GM19372 (cell line): ENCODE data around the gene MFN1.
A peak's percentile ranks its signal among the peaks of the same experiment; 100 is the strongest.

ENCODE experiments used
- ATAC-seq: cut with Tn5 transposase; IDR thresholded peaks from one replicate; pipeline ENCODE4 v1.9.1; 2021; ENCODE audit warnings: mild to moderate bottlenecking, low read depth, moderate library complexity; ENCODE audit not compliant: unreplicated experiment

MFN1 gene

GRCh38 chr3:179425075-179425474 is 77.6 kb downstream of the MFN1 start:
- ATAC-seq: no peak

DNA sequence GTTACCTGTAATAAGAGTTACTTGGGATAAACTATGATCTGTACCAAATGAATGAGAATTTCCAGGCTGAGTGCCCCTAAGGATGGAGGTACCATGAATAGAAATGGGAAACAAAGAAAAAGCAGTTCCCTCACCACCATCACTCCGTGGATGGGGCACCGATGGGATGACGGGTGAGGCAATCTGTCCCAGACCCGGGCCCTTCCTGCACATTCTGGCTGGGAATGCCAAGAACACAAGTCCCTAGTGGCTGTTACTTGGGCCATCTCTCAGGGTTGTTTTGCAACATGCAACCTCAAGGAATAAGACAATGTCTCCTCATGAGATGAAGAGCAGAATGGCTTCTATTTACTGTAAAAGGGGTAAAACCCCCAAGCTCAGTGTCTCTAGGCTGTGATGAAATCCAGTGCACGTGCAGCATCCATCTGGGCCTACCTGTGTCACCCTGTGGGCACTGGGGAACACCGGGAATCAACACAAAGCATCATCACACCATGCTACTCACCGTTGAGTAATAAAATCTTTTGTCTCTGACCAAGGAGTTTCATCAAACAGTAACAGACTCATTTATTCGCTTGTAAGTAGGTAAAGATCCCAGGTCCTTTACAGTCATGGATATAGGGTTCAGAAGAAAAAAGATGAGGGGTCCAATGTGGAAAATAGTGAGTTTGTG is 81.5 kb downstream of the MFN1 start:
- ATAC-seq: no peak

- ATAC-seq: no peak
Measured at GRCh38 chr3:179430277-179430870, 82.9 kb downstream of the MFN1 start.

DNA sequence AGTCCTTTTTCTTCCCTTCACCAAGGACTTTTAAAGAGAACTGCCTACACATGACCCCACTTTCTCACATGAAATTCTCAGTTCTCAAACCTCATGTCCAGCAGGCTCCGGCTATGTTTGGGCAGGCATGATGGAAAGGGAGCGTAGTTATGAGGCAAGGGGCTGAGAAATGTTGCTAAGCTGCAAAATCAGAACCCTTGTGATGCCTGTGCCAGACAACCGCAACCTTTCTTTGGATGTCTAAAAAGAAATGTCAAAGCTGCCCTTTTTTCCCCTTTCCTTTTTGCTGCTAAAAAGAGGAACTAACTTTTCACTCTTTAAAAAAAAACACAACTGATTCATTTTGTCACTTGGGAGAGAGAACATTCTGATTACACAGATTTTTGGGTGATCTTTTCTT is 84.5 kb downstream of the MFN1 start:
- peak; percentile 61 for ATAC-seq

GRCh38 chr3:179432451-179432850 is 84.9 kb downstream of the MFN1 start:
- ATAC-seq: no peak

DNA sequence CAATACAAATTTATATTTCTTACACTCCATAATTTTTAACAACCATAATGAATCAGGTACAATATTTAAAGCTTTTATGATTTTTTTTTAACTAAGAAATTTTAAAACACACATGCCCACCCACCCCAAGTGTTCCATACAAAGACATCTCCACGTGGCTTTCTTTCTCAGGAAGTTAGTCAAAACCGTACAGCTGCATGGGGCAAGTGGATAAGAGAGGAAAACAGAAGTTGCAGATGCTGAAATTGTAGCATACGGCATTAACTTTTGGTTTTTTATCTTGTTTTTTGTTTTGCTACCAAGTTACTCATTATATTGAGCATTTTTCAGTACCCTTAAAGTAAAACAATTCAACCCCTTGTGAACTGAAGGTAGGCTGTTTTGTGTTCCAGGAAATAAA is 89.0 kb downstream of the MFN1 start:
- ATAC-seq: no peak

GRCh38 chr3:179438841-179439240 is 91.3 kb downstream of the MFN1 start:
- ATAC-seq: peak; percentile 77
